Measurements from ENCODE around the gene CAMK1D. TPM values are rescaled to one million over a fixed set of nuclear protein-coding genes. Genes with fewer than 3 reads are reported as not detected.

The CAMK1D gene
- total RNA-seq, 1 donor from 2014 or later: 7.4 TPM

DNA sequence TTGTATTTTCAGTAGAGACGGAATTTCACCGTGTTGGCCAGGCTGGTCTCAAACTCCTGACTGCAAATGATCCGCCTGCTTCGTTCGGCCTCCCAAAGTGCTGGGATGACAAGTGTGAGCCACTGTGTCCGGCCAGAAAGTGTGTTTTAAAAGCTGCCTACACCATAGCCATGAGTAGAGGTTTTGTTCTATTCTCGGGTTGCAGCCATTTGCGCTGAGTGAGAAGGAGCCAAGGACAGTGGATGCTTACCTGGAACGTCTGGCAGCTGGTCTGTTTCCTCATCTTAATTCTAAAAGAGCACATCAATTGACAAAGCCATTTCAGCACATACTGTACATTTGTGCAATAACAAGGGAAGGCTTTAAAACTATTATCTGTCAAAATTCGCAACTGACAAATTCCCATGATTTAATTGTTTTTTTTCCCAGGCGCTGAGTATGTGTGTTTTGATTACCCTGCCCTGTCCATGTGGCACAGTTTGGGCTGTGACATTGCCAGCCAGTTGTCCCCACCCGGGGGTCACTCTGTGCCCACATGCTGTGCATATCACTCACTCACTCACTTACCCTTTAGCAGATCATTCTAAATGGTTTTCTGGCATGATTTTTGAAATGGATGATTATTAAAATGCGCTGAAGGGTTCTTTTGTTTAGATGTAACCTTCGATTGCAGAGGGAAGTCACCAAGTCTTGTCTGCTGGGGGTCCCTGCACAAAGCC is 400.6 kb downstream of the CAMK1D start:
- Mint-ChIP-seq H3K27me3 (ENCODE audit: insufficient read depth) (no peaks in the 10 kb centered on the region), H3K27ac (no peak overlapping the region), H3K4me3 (no peak overlapping the region), H3K36me3 (ENCODE audit: low read depth) (no peaks in the 10 kb centered on the region), H3K9me3 (no peaks in the 10 kb centered on the region), H3K4me1 (ENCODE audit: low read depth) (no peaks in the 10 kb centered on the region)
- DNase-seq (ENCODE audit: low spot score): no peak
- intact Hi-C loops (cut with micrococcal nuclease): no loop called here

DNA sequence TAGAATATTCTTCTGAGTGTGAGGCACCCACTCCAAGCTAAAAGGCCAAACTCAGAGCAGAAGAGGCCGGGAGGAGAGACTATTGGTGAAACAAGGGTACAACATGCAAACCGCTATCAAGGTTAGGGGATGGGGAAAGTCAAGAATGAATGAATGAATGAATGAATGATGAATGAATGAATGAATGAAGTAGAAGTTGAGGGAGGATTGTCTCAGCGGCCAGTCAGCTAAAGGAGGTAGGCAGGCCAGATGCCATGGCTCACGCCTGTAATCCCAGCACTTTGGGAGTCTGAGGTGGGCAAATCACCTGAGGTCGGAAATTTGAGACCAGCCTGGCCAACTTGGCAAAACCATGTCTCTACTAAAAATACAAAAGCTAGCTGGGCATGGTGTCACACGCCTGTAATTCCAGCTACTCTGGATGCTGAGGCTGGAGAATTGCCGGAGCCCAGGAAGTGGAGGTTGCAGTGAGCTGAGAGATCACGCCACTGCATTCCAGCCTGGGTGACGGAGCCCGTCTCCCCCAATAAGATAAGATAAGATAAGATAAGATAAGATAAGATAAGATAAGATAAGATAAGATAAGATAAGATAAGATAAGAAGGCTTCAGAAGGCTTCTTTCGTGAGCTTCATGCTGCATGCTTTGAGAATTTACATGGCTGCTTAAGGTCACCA is 401.3 kb downstream of the CAMK1D start:
- Mint-ChIP-seq H3K27ac (no peak overlapping the region), H3K27me3 (ENCODE audit: insufficient read depth) (no peaks in the 10 kb centered on the region), H3K4me1 (ENCODE audit: low read depth) (no peaks in the 10 kb centered on the region), H3K36me3 (ENCODE audit: low read depth) (no peaks in the 10 kb centered on the region), H3K4me3 (no peak overlapping the region), H3K9me3 (no peaks in the 10 kb centered on the region)
- no peak for DNase-seq (ENCODE audit: low spot score)
- intact Hi-C loops (cut with micrococcal nuclease): no loop called here

DNA sequence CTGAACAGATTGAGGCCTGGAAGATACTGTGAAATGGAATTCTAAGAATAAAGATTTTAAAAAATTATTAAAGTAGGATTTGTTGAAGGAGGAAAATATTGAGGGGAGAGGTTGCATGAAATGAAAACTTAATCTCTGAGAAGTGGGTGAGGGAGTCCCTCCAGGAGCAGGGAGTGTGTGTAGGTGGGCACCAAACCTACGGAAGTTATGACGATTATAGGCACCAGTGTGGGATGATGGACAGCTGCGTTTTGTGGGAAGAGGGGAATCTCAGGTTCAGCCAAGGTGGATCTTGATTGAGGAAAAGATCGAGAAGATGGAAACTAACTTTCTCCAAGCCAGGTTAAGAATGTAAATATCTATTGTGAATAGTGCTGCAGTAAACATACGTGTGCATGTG is 405.7 kb downstream of the CAMK1D start:
- Mint-ChIP-seq H3K27ac (no peak overlapping the region), H3K4me1 (ENCODE audit: low read depth) (no peaks in the 10 kb centered on the region), H3K27me3 (ENCODE audit: insufficient read depth) (no peaks in the 10 kb centered on the region), H3K9me3 (no peaks in the 10 kb centered on the region), H3K4me3 (no peak overlapping the region), H3K36me3 (ENCODE audit: low read depth) (no peaks in the 10 kb centered on the region)
- intact Hi-C loops (cut with micrococcal nuclease): no loop called here
- DNase-seq (ENCODE audit: low spot score): no peak

DNA sequence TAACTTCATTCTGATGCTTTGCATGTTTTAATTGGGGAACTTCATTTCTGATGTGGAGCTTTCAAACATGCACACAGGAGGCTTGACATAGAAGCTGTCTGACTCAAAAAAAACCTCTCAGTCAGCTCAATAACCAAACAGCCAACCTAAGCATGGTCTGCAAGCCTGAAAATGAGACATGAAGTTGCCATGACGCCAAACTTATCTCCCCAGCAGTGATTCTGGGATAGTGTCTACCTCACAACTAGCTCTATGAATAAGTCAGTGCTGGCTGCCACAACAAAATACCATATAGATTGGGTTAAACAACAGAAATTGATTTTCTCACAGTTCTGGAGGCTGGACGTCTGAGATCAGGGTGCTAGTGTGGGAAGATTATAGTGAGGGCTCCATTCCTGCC is 408.0 kb downstream of the CAMK1D start:
- no peaks in the 10 kb centered on the region for H3K9me3 Mint-ChIP-seq
- intact Hi-C loops (cut with micrococcal nuclease): no loop called here
- H3K36me3 Mint-ChIP-seq (ENCODE audit: low read depth): no peaks in the 10 kb centered on the region
- DNase-seq (ENCODE audit: low spot score): no peak
- H3K4me3 Mint-ChIP-seq: no peak overlapping the region
- H3K27me3 Mint-ChIP-seq (ENCODE audit: insufficient read depth): no peaks in the 10 kb centered on the region
- H3K4me1 Mint-ChIP-seq (ENCODE audit: low read depth): no peaks in the 10 kb centered on the region
- H3K27ac Mint-ChIP-seq: no peak overlapping the region

DNA sequence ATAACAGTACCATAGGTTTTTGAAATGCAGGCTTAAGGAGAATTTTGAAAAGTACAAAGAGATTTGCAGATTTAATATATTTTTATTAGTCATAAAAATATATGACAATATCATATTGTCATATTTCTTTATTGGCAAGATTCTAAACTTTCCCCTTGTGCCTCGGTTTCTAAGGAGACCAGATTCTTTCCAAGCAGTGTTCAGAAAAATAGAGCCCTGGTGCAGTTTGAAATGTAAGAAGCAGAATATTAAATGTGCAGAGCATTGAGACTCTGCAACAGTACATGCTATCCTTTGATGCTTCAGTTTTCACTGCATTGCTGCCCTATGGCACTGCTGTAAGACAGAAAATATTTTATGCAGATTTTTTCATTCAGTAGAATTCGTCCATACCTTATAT is 408.9 kb downstream of the CAMK1D start:
- Mint-ChIP-seq H3K9me3 (no peaks in the 10 kb centered on the region), H3K27ac (no peak overlapping the region), H3K4me1 (ENCODE audit: low read depth) (no peaks in the 10 kb centered on the region), H3K4me3 (no peak overlapping the region), H3K36me3 (ENCODE audit: low read depth) (no peaks in the 10 kb centered on the region), H3K27me3 (ENCODE audit: insufficient read depth) (no peaks in the 10 kb centered on the region)
- no peak for DNase-seq (ENCODE audit: low spot score)
- intact Hi-C loops (cut with micrococcal nuclease): no loop called here

DNA sequence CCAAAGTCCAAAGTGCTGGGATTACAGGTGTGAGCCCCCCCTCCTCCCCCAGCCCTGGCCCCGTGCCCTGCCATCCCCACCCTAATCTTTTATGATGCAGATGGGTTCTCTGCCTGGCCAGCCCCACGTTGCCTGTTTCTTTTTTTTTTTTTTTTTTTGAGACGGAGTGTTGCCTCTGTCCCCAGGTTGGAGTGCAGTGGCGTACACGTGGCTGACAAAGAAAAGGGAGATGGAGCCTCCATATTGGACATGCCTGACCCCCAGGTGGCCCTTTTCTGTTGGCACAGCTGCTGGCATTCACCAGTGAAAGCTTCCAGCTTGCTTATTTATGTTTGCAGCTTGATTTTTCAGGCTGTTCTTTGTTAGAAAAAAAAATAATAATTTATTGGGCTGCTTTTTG is 416.9 kb downstream of the CAMK1D start:
- H3K4me3 Mint-ChIP-seq: no peak overlapping the region
- intact Hi-C loops (cut with micrococcal nuclease): no loop called here
- DNase-seq (ENCODE audit: low spot score): no peak
- no peaks in the 10 kb centered on the region for H3K9me3 Mint-ChIP-seq
- H3K27ac Mint-ChIP-seq: no peak overlapping the region
- no peaks in the 10 kb centered on the region for H3K36me3 Mint-ChIP-seq (ENCODE audit: low read depth)
- H3K4me1 Mint-ChIP-seq (ENCODE audit: low read depth): no peaks in the 10 kb centered on the region
- no peaks in the 10 kb centered on the region for H3K27me3 Mint-ChIP-seq (ENCODE audit: insufficient read depth)

DNA sequence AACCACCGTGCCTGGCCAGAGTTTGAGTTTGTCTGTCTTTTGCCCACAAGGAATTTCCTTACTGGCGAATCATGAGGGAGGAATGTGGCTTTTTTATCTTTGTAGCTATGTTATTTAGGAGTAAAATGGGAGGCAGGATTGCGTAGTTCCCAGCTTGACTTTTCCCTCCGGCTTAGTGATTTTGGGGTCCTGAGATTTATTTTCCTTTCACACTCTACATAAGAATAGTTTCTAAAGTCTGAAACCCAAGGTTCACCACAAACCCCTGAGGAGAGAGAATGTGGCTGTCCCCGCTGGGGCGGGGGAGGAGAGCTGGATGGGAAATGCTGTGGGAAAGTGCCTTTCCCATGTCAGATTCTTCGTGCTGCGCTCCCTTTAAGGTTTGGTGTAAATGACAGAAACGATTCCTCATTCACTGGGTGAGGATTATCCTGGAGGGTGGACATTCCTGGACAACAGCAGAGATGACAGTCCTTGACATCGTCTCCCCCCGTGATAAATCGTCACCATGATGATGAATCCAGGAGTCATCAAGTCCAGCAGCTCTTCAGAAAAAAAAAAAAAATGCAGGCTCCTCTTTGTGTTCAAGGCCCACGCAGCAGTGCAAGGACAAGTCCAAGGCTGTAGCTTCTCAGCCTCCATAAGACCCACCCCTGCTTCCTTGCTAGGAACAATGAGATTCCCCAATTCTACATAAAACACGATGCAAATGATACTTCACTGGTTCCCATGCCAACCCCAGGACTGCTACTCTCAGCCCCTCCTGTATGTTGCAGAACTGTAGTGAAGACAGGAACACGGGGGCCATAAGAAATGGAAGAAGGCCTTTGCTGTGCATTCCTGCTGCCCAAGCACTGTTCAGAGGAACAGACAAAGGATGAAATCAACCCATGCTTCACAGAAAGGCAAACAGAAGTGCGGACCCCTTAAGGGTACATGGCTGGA is 419.1 kb downstream of the CAMK1D start:
- Mint-ChIP-seq H3K4me3 (no peak overlapping the region), H3K36me3 (ENCODE audit: low read depth) (no peaks in the 10 kb centered on the region), H3K27ac (no peak overlapping the region), H3K4me1 (ENCODE audit: low read depth) (no peaks in the 10 kb centered on the region), H3K27me3 (ENCODE audit: insufficient read depth) (no peaks in the 10 kb centered on the region), H3K9me3 (no peaks in the 10 kb centered on the region)
- intact Hi-C loops (cut with micrococcal nuclease): no loop called here
- DNase-seq (ENCODE audit: low spot score): no peak

DNA sequence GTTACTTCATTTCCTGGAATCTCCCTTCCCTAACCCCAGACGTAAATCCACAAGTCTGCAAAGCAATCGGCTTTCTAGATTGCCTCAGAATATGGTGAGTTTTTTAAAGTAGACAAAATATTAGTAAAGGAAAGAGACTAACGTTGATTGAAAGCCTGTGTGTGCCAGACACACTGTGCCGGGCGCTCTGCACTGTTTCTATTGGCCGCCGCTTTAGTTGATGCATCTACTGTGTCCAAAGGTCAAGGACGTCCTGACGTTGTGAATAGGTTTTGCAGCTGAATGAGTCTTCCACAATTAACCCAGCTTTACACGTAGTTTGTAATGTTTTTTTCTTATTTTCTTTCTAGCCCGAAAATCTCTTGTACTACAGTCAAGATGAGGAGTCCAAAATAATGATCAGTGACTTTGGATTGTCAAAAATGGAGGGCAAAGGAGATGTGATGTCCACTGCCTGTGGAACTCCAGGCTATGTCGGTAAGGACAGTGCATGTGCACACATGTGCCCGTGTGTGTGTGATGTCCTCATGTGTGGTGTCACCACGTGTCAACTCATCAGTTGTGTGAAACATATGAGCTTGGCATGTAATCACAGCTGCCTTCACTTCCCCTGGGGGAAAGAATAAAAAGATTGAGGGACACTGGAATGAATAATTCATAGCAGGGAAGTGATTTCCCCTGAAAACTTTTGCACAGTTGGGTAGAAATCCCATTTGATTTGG is 420.1 kb downstream of the CAMK1D start:
- Mint-ChIP-seq H3K36me3 (ENCODE audit: low read depth) (no peaks in the 10 kb centered on the region), H3K4me1 (ENCODE audit: low read depth) (no peaks in the 10 kb centered on the region), H3K27ac (no peak overlapping the region), H3K27me3 (ENCODE audit: insufficient read depth) (no peaks in the 10 kb centered on the region), H3K9me3 (no peaks in the 10 kb centered on the region), H3K4me3 (no peak overlapping the region)
- intact Hi-C loops (cut with micrococcal nuclease): no loop called here
- DNase-seq (ENCODE audit: low spot score): no peak

DNA sequence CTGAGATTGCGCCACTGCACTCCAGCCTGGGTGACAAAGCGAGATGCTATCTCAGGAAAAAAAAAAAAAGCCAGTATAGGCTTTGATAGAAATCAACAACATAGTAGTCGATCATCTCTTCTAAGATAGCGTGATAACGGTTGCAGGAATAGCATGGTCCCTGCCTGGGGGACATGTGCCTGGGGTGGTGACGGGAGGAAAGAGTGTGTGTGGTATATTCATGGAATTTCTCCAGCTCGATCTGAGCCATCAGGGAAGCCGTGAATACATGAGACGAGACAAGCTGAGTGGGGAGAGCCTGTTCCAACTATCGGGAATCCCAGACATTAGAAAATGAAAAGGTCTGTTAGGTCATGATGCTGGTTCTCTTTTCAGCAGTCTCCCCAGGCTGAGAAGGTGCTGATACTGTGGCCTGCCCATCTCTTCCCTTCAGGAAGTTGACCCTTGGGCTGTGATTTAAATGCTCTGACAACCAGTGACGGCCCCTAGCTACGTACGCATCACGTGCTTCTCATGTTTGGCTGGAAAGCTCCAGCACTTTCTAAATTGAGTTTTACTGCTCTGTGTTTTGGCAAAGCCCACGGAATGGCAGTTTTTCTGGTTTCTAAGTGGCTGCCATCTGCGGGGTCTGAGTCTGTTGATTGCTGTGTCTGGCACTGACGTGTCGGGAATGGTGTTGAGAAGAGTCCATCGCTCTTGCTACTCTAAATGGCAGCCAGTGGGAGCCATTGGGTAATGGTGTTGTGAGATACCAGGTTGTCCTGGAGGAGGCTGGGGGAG is 422.8 kb downstream of the CAMK1D start:
- Mint-ChIP-seq H3K9me3 (no peaks in the 10 kb centered on the region), H3K27ac (no peak overlapping the region), H3K27me3 (ENCODE audit: insufficient read depth) (no peaks in the 10 kb centered on the region), H3K36me3 (ENCODE audit: low read depth) (no peaks in the 10 kb centered on the region), H3K4me3 (no peak overlapping the region), H3K4me1 (ENCODE audit: low read depth) (no peaks in the 10 kb centered on the region)
- intact Hi-C loops (cut with micrococcal nuclease): no loop called here
- DNase-seq (ENCODE audit: low spot score): no peak

DNA sequence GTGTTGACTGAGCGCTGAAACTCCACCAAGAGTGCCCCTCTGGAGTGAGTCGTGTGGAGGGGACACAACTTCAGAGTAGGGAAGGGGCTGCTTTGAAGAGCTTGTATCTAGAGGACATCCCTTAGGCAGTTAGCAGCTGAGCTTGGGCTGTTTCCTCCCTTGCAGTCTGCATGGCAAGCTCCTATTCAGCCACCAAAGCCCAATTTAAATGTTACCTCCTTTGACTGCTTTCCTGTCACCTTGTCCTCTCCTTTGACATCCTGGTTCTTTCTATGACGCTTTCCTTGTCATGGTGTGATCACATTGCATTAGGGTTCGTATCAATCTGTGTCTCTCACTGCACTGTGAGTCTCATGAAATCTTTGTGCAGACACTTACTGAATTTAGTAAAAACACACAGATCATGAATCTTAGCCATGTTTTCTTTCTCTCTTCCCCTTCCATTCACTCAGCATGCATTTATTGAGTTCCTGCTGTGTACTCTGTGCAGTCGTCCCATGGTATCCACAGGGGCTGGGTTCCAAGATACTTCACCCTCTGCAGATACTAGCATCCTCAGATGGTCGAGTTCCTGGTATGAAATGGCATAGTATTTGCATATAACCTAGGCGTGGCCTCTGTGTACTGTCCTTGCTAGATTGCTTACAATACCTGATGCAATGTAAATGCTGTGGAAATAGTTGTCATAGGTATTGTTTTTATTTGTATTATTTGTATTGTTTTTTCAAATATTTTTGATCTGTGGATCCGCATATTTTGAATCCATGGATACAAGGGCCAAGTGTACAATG is 423.6 kb downstream of the CAMK1D start:
- no peak for DNase-seq (ENCODE audit: low spot score)
- intact Hi-C loops (cut with micrococcal nuclease): no loop called here
- Mint-ChIP-seq H3K36me3 (ENCODE audit: low read depth) (no peaks in the 10 kb centered on the region), H3K4me3 (no peak overlapping the region), H3K27me3 (ENCODE audit: insufficient read depth) (no peaks in the 10 kb centered on the region), H3K4me1 (ENCODE audit: low read depth) (no peaks in the 10 kb centered on the region), H3K27ac (no peak overlapping the region), H3K9me3 (no peaks in the 10 kb centered on the region)

DNA sequence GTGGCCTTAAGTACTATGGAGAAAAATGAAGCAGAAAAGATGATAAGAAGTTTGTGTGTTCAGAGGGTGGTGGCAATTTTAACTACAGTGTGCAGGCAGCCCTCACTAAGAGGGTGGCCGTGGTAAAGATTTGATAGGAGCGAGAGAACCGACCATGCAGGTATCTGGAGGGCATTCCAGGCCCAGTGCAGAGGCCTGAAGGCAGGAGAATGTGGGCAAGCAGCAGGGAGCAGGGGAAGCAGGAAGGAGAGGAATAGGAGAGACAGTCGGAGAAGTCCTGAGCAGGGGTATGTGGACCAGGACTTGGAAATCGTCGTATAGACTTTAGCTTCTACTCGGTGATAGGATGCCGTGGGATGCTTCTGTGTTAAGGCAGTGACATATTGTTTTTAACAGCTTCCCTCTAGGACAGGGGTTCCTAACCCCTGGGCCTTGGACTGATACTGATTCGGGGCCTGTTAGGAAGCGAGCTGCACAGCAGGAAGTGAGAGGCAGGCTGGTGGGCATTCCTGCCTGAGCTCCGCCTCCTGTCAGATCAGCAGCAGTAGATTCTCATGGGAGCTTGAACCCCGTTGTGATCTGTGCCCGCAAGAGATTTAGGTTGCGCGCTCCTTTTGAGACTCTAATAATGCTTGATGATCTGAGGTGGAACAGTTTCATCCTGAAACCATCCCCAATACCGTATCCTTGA is 425.0 kb downstream of the CAMK1D start:
- H3K27ac Mint-ChIP-seq: no peak overlapping the region
- no peak for DNase-seq (ENCODE audit: low spot score)
- H3K4me1 Mint-ChIP-seq (ENCODE audit: low read depth): no peaks in the 10 kb centered on the region
- intact Hi-C loops (cut with micrococcal nuclease): no loop called here
- no peaks in the 10 kb centered on the region for H3K27me3 Mint-ChIP-seq (ENCODE audit: insufficient read depth)
- H3K9me3 Mint-ChIP-seq: no peaks in the 10 kb centered on the region
- no peaks in the 10 kb centered on the region for H3K36me3 Mint-ChIP-seq (ENCODE audit: low read depth)
- no peak overlapping the region for H3K4me3 Mint-ChIP-seq

All from activated T-helper 1 cell treated with anti-CD3 and anti-CD28 coated beads, Interleukin-12 subunit alpha, Interleukin-12 subunit beta, Interleukin-2, Interleukin-4 antibody, amounts not matched to agents 30 ng/mL and 10 ng/mL and 1 ng/mL, durations not matched to agents 14 hours and 24 hours and 36 hours (primary cell).